Endothelial cell of umbilical vein (primary cell): ENCODE measurements around the gene FLT4. TPM values are rescaled to one million over a fixed set of nuclear protein-coding genes. Genes with fewer than 3 reads are reported as not detected.

Experiments
- BruUV-seq: library from RNA; stranded (reverse); fragments of 400-500 nt; replicated peaks from 2 replicates; lab custom pipeline; 2021; lab: Mats Ljungman, UMichigan
- CTCF ChIA-PET: fragments of 300-600, 350-600 bp; sonication (Branson Sonifier 250); formaldehyde crosslinking; loops from one replicate; lab custom pipeline; 2021; ENCODE audit warnings: antibody characterized with exemption, inconsistent platforms; lab: Charles Lee
- POLR2A ChIA-PET: fragments of 300-600, 350-600 bp; sonication (Branson Sonifier 250); formaldehyde crosslinking; loops from one replicate; lab custom pipeline; 2021; ENCODE audit warnings: antibody characterized with exemption, inconsistent platforms; lab: Charles Lee
- DNase-seq: peaks from one replicate; pipeline ENCODE4 v3.0.0-alpha.2; 2011; ENCODE audit warnings: low read depth, low spot score
- FAIRE-seq: peaks from 2 replicates; lab custom pipeline; 2011; peaks lifted over from hg19 to GRCh38; lab: Jason Lieb, UNC
- H2AFZ ChIP-seq: 2 replicates; pipeline ENCODE4 v1.6.0; 2012; ENCODE audit warnings: low read depth, low read length, control low read depth, inconsistent platforms
- H3K27ac ChIP-seq: 2 replicates; pipeline ENCODE4 v1.5.1; 2011; ENCODE audit warnings: low read depth, mild to moderate bottlenecking, control low read depth, low read length, moderate library complexity; ENCODE audit not compliant: insufficient read depth
- H3K27me3 ChIP-seq, 2 experiments: 2 replicates each; pipeline versions ENCODE4 v1.6.0 to v1.6.1; 2011; ENCODE audit warnings: low read length in 2 of 2, mixed read lengths in 1 of 2; ENCODE audit not compliant: control insufficient read depth in 2 of 2, insufficient read depth in 2 of 2
- H3K36me3 ChIP-seq, 2 experiments: 2 replicates in 1 of 2; 3 replicates in 1 of 2; pipeline ENCODE4 v1.5.1; 2011; ENCODE audit warnings: low read length in 2 of 2, mild to moderate bottlenecking in 1 of 2, moderate library complexity in 1 of 2; ENCODE audit not compliant: control insufficient read depth in 2 of 2, insufficient read depth in 2 of 2; ENCODE audit errors: extremely low read depth in 1 of 2
- H3K4me1 ChIP-seq: 3 replicates; pipeline ENCODE4 v1.5.1; 2011; ENCODE audit warnings: mild to moderate bottlenecking, low read length; ENCODE audit not compliant: control insufficient read depth, insufficient read depth; ENCODE audit errors: extremely low read depth
- H3K4me2 ChIP-seq: 2 replicates; pipeline ENCODE4 v1.6.1; 2011; ENCODE audit warnings: low read length, control low read depth, mixed read lengths; ENCODE audit not compliant: insufficient read depth
- H3K4me3 ChIP-seq, 3 experiments: fragments of 200-600 bp in 1 of 3; sonication (generic), shearing (Covaris generic) in 1 of 3; replicated peaks in 1 of 3; 2 replicates each; pipeline ENCODE4 v1.5.1; 2011 to 2016; ENCODE audit warnings: control low read depth in 3 of 3, low read length in 3 of 3, mild to moderate bottlenecking in 2 of 3, inconsistent platforms in 1 of 3, low read depth in 1 of 3, moderate library complexity in 1 of 3; ENCODE audit not compliant: insufficient read depth in 1 of 3
- H3K79me2 ChIP-seq: 2 replicates; pipeline ENCODE4 v1.6.0; 2012; ENCODE audit warnings: low read length, inconsistent platforms; ENCODE audit not compliant: control insufficient read depth, insufficient read depth
- H3K9ac ChIP-seq: replicated peaks from 2 replicates; pipeline ENCODE3; 2011; ENCODE audit warnings: low read length, control low read depth; ENCODE audit not compliant: insufficient read depth; ENCODE audit errors: extremely low read depth
- H3K9me1 ChIP-seq: replicated peaks from 3 replicates; pipeline ENCODE4 v1.6.0; 2011; ENCODE audit warnings: mild to moderate bottlenecking, low read length; ENCODE audit not compliant: control insufficient read depth, insufficient read depth; ENCODE audit errors: extremely low read depth
- H3K9me3 ChIP-seq: replicated peaks from 2 replicates; pipeline ENCODE4 v1.5.1; 2012; ENCODE audit warnings: low read length, inconsistent platforms; ENCODE audit not compliant: control insufficient read depth, insufficient read depth
- H4K20me1 ChIP-seq: replicated peaks from 2 replicates; pipeline ENCODE3; 2011; ENCODE audit warnings: mild to moderate bottlenecking, low read length; ENCODE audit not compliant: control insufficient read depth, insufficient read depth; ENCODE audit errors: extremely low read depth
- EZH2 ChIP-seq: IDR thresholded peaks from 2 replicates; pipeline ENCODE4 v1.6.1; 2012; ENCODE audit warnings: borderline replicate concordance, low read depth, mild to moderate bottlenecking, moderate library complexity, low read length, inconsistent platforms; ENCODE audit not compliant: severe bottlenecking
- FOS ChIP-seq: IDR thresholded peaks from 2 replicates; pipeline ENCODE4 v1.6.1; 2011; ENCODE audit warnings: mild to moderate bottlenecking, low read length, moderate library complexity, borderline replicate concordance; ENCODE audit not compliant: insufficient read depth
- GATA2 ChIP-seq: IDR thresholded peaks from 2 replicates; pipeline ENCODE4 v1.7.0; 2011; ENCODE audit warnings: low read depth, mild to moderate bottlenecking, moderate library complexity, mixed read lengths, low read length; ENCODE audit not compliant: insufficient read length, insufficient read depth
- JUN ChIP-seq: IDR thresholded peaks from 2 replicates; pipeline ENCODE4 v1.6.1; 2011; ENCODE audit warnings: borderline replicate concordance, low read depth; ENCODE audit not compliant: insufficient read length, insufficient read depth
- MYC ChIP-seq: IDR thresholded peaks from one replicate; pipeline ENCODE4 v1.6.1; 2011; ENCODE audit warnings: mild to moderate bottlenecking, low read depth, low read length
- POLR2A ChIP-seq: IDR thresholded peaks from 2 replicates; pipeline ENCODE4 v1.6.1; 2012; ENCODE audit warnings: low read depth, mild to moderate bottlenecking, control low read depth, low read length
- POLR2AphosphoS5 ChIP-seq: IDR thresholded peaks from 2 replicates; pipeline ENCODE4 v1.6.1; 2012; ENCODE audit warnings: low read depth, mild to moderate bottlenecking, control low read depth, low read length, moderate library complexity; ENCODE audit not compliant: insufficient read depth
- dilution Hi-C: fragments of 300-500 bp; cut with MboI; formaldehyde crosslinking; loops from one replicate; pipeline ENCODE4 v1.15.0; 2019; ENCODE audit warnings: low sequenced_read_pairs; ENCODE audit not compliant: extremely low pct_ligation_motif_present
- intact Hi-C: fragments of 100-400 bp; cut with micrococcal nuclease; formaldehyde crosslinking; loops from one replicate; pipeline ENCODE4 v1.10.0; 2022
- polyA plus RNA-seq, 4 experiments: library from polyadenylated mRNA; depleted of rRNA in 3 of 4; stranded (reverse) in 3 of 4; unstranded in 1 of 4; fragments of >200 nt; gene quantifications; 2 replicates each; pipeline versions ENCODE4 v1.2.1 to v1.2.3, GENCODE V29; 2011 to 2012; ENCODE audit warnings: missing spikeins in 1 of 4
- total RNA-seq: library from RNA; stranded (reverse); gene quantifications from 2 replicates; pipeline ENCODE4 v1.2.3, GENCODE V29; 2021
- TF ChIP-seq, protein P1 (sequence below), 2 donors: IDR thresholded peaks; 1 replicate in 1 of 2; 2 replicates in 1 of 2; pipeline ENCODE4 v1.5.1; 2011; ENCODE audit warnings: low read length in 2 of 2, mild to moderate bottlenecking in 2 of 2, moderate library complexity in 2 of 2, control low read depth in 1 of 2, inconsistent platforms in 1 of 2, low read depth in 1 of 2; ENCODE audit not compliant: insufficient read depth in 1 of 2; ENCODE audit errors: extremely low read depth in 1 of 2
- TF ChIP-seq, protein P2 (sequence below): IDR thresholded peaks from 2 replicates; pipeline ENCODE4 v1.6.1; 2011; ENCODE audit not compliant: insufficient read depth, insufficient read length

The FLT4 gene
- total and polyA plus RNA-seq, 2 donors (not counting 3 experiments of a cell fraction or from before 2014, with no cell fraction given) = 44.4 to 71.5 TPM

DNA sequence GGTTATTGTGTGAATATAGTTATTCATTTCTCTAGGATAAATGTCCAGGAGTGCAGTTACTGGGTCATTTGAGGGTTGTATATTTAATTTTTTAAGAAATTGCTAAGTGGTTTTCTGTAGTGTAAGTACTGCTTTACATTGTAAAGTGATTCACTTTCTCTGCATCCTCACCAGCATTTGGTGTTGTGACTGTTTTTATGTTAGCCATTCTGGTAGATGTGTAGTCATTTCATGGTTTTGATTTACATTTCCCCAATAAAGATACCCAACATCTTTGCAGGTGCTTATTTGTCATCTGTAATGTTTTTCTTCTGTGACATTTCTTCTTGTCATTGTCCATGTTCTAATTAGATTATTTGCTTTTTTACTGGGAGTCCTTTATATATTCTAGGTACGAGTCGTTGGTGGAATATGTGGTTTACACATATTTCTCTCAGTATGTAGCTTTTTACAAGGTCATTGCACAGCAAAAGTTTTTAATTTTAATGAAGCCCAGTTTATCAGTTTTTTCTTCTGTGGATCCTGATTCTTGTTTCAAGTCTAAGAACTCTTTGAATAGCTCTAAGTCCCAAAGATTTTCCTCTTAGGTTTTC, 92.1 kb downstream of the FLT4 start:
- no peak overlapping the region for H2AFZ ChIP-seq
- H3K9me3 ChIP-seq = no peaks in the 10 kb centered on the region
- dilution Hi-C loops (no loop called here), intact Hi-C loops (no loop called here)
- FAIRE-seq = no peak
- H3K9ac ChIP-seq = no peak overlapping the region
- H3K4me2 ChIP-seq = no peak overlapping the region
- H3K4me1 ChIP-seq = no peaks in the 10 kb centered on the region
- no TSS peak for BruUV-seq
- H3K9me1 ChIP-seq = no peaks in the 10 kb centered on the region
- H3K27ac ChIP-seq = no peak overlapping the region
- H3K27me3 ChIP-seq = no peaks in the 10 kb centered on the region
- peaks cover 2% of the 10 kb centered on the region for H4K20me1 ChIP-seq
- POLR2A ChIA-PET = no interaction called here
- no peak overlapping the region for H3K4me3 ChIP-seq
- H3K79me2 ChIP-seq = peaks cover 25% of the 10 kb centered on the region
- no peaks in the 10 kb centered on the region for H3K36me3 ChIP-seq
- no peak for TF ChIP-seq EZH2
- CTCF ChIA-PET = no interaction called here
- no peak for DNase-seq

DNA sequence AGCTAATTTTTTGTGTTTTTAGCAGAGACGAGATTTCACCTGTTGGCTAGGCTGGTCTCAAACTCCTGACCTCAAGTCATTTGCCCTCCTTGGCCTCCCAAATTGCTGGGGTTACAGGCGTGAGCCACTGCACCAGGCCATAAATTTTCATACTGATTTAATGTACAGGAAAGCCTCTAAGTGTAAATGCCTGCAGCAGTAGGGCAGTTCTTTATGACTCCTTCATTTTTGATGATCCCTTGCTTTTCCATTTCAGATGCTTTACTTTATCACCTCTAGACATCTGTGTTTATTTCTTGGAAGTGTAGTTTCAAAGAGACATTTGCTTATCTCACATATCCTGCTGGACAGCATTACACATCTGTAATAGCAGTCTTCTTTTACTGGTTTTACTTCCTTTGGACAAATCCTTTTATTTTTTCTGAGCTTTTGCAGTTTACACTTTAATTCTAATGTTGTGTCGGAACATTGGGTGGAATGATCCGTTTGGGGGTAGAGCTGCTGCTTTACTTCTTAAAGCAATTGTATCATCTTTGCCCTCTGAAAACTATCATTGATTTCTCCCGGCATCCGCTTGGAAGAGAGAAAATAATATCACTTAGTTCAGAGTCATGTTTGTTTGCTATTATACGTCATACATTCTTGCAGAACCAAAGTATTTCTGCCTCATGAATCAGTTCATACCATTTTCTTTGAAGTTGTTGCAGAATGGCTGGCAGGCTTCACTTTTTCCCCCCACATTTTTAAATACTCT, 94.1 kb downstream of the FLT4 start:
- Histone ChIP-seq H3K9me1 (no peaks in the 10 kb centered on the region), H3K27me3 (no peaks in the 10 kb centered on the region), H3K4me2 (no peak overlapping the region), H2AFZ (no peak overlapping the region), H3K9me3 (no peaks in the 10 kb centered on the region), H3K4me3 (no peak overlapping the region), H3K79me2 (peaks cover 13% of the 10 kb centered on the region), H3K36me3 (peaks cover 0 to 3% of the 10 kb centered on the region in 2 experiments), H3K9ac (no peak overlapping the region), H3K27ac (no peak overlapping the region), H3K4me1 (no peaks in the 10 kb centered on the region), H4K20me1 (no peaks in the 10 kb centered on the region)
- ChIA-PET CTCF (interaction anchor here (1.5 kb wide), 1 partner anchor 18 kb away, joined by 3 read pairs; no protein-coding TSS in a partner anchor), POLR2A (no interaction called here)
- intact Hi-C loops = no loop called here
- no peak for TF ChIP-seq GATA2
- no peak for TF ChIP-seq POLR2AphosphoS5
- TF ChIP-seq JUN = no peak
- TF ChIP-seq, protein P1, sequence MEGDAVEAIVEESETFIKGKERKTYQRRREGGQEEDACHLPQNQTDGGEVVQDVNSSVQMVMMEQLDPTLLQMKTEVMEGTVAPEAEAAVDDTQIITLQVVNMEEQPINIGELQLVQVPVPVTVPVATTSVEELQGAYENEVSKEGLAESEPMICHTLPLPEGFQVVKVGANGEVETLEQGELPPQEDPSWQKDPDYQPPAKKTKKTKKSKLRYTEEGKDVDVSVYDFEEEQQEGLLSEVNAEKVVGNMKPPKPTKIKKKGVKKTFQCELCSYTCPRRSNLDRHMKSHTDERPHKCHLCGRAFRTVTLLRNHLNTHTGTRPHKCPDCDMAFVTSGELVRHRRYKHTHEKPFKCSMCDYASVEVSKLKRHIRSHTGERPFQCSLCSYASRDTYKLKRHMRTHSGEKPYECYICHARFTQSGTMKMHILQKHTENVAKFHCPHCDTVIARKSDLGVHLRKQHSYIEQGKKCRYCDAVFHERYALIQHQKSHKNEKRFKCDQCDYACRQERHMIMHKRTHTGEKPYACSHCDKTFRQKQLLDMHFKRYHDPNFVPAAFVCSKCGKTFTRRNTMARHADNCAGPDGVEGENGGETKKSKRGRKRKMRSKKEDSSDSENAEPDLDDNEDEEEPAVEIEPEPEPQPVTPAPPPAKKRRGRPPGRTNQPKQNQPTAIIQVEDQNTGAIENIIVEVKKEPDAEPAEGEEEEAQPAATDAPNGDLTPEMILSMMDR (IDR thresholded peaks at IDR 0.05; ENCODE audit: extremely low read depth in 1 of 2, insufficient read depth in 1 of 2, low read depth in 1 of 2, low read length in 2 of 2) = no peak
- TF ChIP-seq EZH2 = no peak
- no peak for TF ChIP-seq FOS
- TF ChIP-seq, protein P2, sequence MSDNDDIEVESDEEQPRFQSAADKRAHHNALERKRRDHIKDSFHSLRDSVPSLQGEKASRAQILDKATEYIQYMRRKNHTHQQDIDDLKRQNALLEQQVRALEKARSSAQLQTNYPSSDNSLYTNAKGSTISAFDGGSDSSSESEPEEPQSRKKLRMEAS = no peak
- no peak for TF ChIP-seq MYC
- TF ChIP-seq POLR2A = no peak
- no peak for FAIRE-seq
- no peak for DNase-seq
- BruUV-seq = no TSS peak
- dilution Hi-C loops = no loop called here
